ENCODE results near the gene CRYGC.
"Not testable (repeated sequence)": the region's sequence is repeated elsewhere in the genome, so short reads cannot be mapped to it uniquely, and the experiment has no call there.

CRYGC gene

GRCh38 chr2:208142240-208142924, 12.8 kb upstream of the CRYGC start:
- Histone ChIP-seq H4K20me1 (ENCODE audit: insufficient read depth, low read length) (no peaks in the 10 kb centered on the region), H3K4me3 (ENCODE audit: low read length) (no peak overlapping the region), H3K9me2 (replicated peaks; ENCODE audit: insufficient read depth, low read length) (no peaks in the 10 kb centered on the region), H3K79me2 (ENCODE audit: low read length) (no peaks in the 10 kb centered on the region), H3F3A (ENCODE audit: insufficient read depth, low read length) (no peaks in the 10 kb centered on the region), H3K4me2 (ENCODE audit: low read depth, low read length) (no peak overlapping the region), H3K9ac (ENCODE audit: low read length) (no peak overlapping the region), H3K4me1 (ENCODE audit: low read length) (no peaks in the 10 kb centered on the region), H3K27ac (ENCODE audit: low read length) (no peak overlapping the region), H2AFZ (ENCODE audit: low read length) (no peak overlapping the region), H3K27me3 (replicated peaks; ENCODE audit: insufficient read depth, low read length) (no peaks in the 10 kb centered on the region), H3K36me3 (replicated peaks; ENCODE audit: insufficient read depth, low read length) (no peaks in the 10 kb centered on the region), H3K9me3 (replicated peaks; ENCODE audit: insufficient read depth, low read length) (no peaks in the 10 kb centered on the region)
- no peak for TF ChIP-seq EZH2 (optimal IDR thresholded peaks at IDR 0.05; ENCODE audit: low read depth, low read length)
- no peak for TF ChIP-seq EZH2phosphoT487 (IDR thresholded peaks at IDR 0.05; ENCODE audit: low read length)
- TF ChIP-seq CTCF (IDR thresholded peaks at IDR 0.05; ENCODE audit: low read length) = no peak
- no peak for DNase-seq

GRCh38 chr2:208139447-208139846, 9.8 kb upstream of the CRYGC start:
- no peaks in the 10 kb centered on the region for H3K36me3 ChIP-seq (replicated peaks; ENCODE audit: insufficient read depth, low read length)
- H3K27me3 ChIP-seq (replicated peaks; ENCODE audit: insufficient read depth, low read length) = no peaks in the 10 kb centered on the region
- H3K4me2 ChIP-seq (ENCODE audit: low read depth, low read length) = no peak overlapping the region
- no peak for DNase-seq
- H3K4me1 ChIP-seq (ENCODE audit: low read length) = no peaks in the 10 kb centered on the region
- no peaks in the 10 kb centered on the region for H3K9me2 ChIP-seq (replicated peaks; ENCODE audit: insufficient read depth, low read length)
- no peaks in the 10 kb centered on the region for H3K9me3 ChIP-seq (replicated peaks; ENCODE audit: insufficient read depth, low read length)
- H3K9ac ChIP-seq (ENCODE audit: low read length) = no peak overlapping the region
- TF ChIP-seq EZH2phosphoT487 (IDR thresholded peaks at IDR 0.05; ENCODE audit: low read length) = no peak
- no peak for TF ChIP-seq EZH2 (optimal IDR thresholded peaks at IDR 0.05; ENCODE audit: low read depth, low read length)
- no peak for TF ChIP-seq CTCF (IDR thresholded peaks at IDR 0.05; ENCODE audit: low read length)
- H3K79me2 ChIP-seq (ENCODE audit: low read length) = no peaks in the 10 kb centered on the region
- H2AFZ ChIP-seq (ENCODE audit: low read length) = no peak overlapping the region
- no peak overlapping the region for H3K4me3 ChIP-seq (ENCODE audit: low read length)
- H4K20me1 ChIP-seq (ENCODE audit: insufficient read depth, low read length) = no peaks in the 10 kb centered on the region
- H3K27ac ChIP-seq (ENCODE audit: low read length) = no peak overlapping the region
- H3F3A ChIP-seq (ENCODE audit: insufficient read depth, low read length) = 0 out of 2 replicates have a peak, but pooled peaks cover 3% of the 10 kb centered on the region

- not testable (repeated sequence) for H3K9me2 ChIP-seq (replicated peaks; ENCODE audit: insufficient read depth, low read length); H3K4me1 ChIP-seq (ENCODE audit: low read length); H3K9ac ChIP-seq (ENCODE audit: low read length); DNase-seq; H3K9me3 ChIP-seq (replicated peaks; ENCODE audit: insufficient read depth, low read length); H3K27ac ChIP-seq (ENCODE audit: low read length); H3K4me3 ChIP-seq (ENCODE audit: low read length); H3K27me3 ChIP-seq (replicated peaks; ENCODE audit: insufficient read depth, low read length); H2AFZ ChIP-seq (ENCODE audit: low read length); H3K4me2 ChIP-seq (ENCODE audit: low read depth, low read length); H3F3A ChIP-seq (ENCODE audit: insufficient read depth, low read length); H4K20me1 ChIP-seq (ENCODE audit: insufficient read depth, low read length); H3K79me2 ChIP-seq (ENCODE audit: low read length); H3K36me3 ChIP-seq (replicated peaks; ENCODE audit: insufficient read depth, low read length)
Observed at GRCh38 chr2:208138334-208138733, 8.7 kb upstream of the CRYGC start.

- no peak overlapping the region for H3K4me3 ChIP-seq (ENCODE audit: low read length)
- H3K36me3 ChIP-seq (replicated peaks; ENCODE audit: insufficient read depth, low read length) = no peaks in the 10 kb centered on the region
- no peaks in the 10 kb centered on the region for H3K4me1 ChIP-seq (ENCODE audit: low read length)
- no peak overlapping the region for H3K27ac ChIP-seq (ENCODE audit: low read length)
- no peak overlapping the region for H3K9ac ChIP-seq (ENCODE audit: low read length)
- no peaks in the 10 kb centered on the region for H3K79me2 ChIP-seq (ENCODE audit: low read length)
- H3K9me2 ChIP-seq (replicated peaks; ENCODE audit: insufficient read depth, low read length) = no peaks in the 10 kb centered on the region
- no peak for TF ChIP-seq CTCF (IDR thresholded peaks at IDR 0.05; ENCODE audit: low read length)
- TF ChIP-seq EZH2phosphoT487 (IDR thresholded peaks at IDR 0.05; ENCODE audit: low read length) = no peak
- no peak for TF ChIP-seq EZH2 (optimal IDR thresholded peaks at IDR 0.05; ENCODE audit: low read depth, low read length)
- H3F3A ChIP-seq (ENCODE audit: insufficient read depth, low read length) = 0 out of 2 replicates have a peak, but pooled peaks cover 3% of the 10 kb centered on the region
- H2AFZ ChIP-seq (ENCODE audit: low read length) = no peak overlapping the region
- no peaks in the 10 kb centered on the region for H4K20me1 ChIP-seq (ENCODE audit: insufficient read depth, low read length)
- no peaks in the 10 kb centered on the region for H3K9me3 ChIP-seq (replicated peaks; ENCODE audit: insufficient read depth, low read length)
- H3K27me3 ChIP-seq (replicated peaks; ENCODE audit: insufficient read depth, low read length) = no peaks in the 10 kb centered on the region
- no peak overlapping the region for H3K4me2 ChIP-seq (ENCODE audit: low read depth, low read length)
- DNase-seq = no peak
Observed at GRCh38 chr2:208136716-208137094, 7.1 kb upstream of the CRYGC start.
